ENCODE results near the gene GREM2. TPM values are rescaled to one million over a fixed set of nuclear protein-coding genes. Genes with fewer than 3 reads are reported as not detected.

Gene GREM2
- total RNA-seq, 1 donor from 2014 or later: 0.48 TPM

GRCh38 chr1:240462277-240462676 is 149.7 kb downstream of the GREM2 start:
- Mint-ChIP-seq H3K9me3 (ENCODE audit: low read depth) (no peaks in the 10 kb centered on the region), H3K27ac (no peak overlapping the region), H3K4me1 (ENCODE audit: low read depth) (peaks cover 6% of the 10 kb centered on the region), H3K27me3 (peaks cover 9% of the 10 kb centered on the region), H3K4me3 (ENCODE audit: low read depth) (no peak overlapping the region), H3K36me3 (ENCODE audit: insufficient read depth) (no peaks in the 10 kb centered on the region)
- TF ChIP-seq, protein P1, sequence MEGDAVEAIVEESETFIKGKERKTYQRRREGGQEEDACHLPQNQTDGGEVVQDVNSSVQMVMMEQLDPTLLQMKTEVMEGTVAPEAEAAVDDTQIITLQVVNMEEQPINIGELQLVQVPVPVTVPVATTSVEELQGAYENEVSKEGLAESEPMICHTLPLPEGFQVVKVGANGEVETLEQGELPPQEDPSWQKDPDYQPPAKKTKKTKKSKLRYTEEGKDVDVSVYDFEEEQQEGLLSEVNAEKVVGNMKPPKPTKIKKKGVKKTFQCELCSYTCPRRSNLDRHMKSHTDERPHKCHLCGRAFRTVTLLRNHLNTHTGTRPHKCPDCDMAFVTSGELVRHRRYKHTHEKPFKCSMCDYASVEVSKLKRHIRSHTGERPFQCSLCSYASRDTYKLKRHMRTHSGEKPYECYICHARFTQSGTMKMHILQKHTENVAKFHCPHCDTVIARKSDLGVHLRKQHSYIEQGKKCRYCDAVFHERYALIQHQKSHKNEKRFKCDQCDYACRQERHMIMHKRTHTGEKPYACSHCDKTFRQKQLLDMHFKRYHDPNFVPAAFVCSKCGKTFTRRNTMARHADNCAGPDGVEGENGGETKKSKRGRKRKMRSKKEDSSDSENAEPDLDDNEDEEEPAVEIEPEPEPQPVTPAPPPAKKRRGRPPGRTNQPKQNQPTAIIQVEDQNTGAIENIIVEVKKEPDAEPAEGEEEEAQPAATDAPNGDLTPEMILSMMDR (IDR thresholded peaks at IDR 0.05; ENCODE audit: unreplicated experiment): no peak
- no peak for DNase-seq (ENCODE audit: low spot score, unreplicated experiment)

GRCh38 chr1:240457203-240457602 is 154.8 kb downstream of the GREM2 start:
- no peaks in the 10 kb centered on the region for H3K36me3 Mint-ChIP-seq (ENCODE audit: insufficient read depth)
- TF ChIP-seq, protein P1 (IDR thresholded peaks at IDR 0.05; ENCODE audit: unreplicated experiment): no peak
- no peak for DNase-seq (ENCODE audit: low spot score, unreplicated experiment)
- no peak overlapping the region for H3K4me3 Mint-ChIP-seq (ENCODE audit: low read depth)
- H3K9me3 Mint-ChIP-seq (ENCODE audit: low read depth): peaks cover 4% of the 10 kb centered on the region
- no peak overlapping the region for H3K27ac Mint-ChIP-seq
- peaks cover 3% of the 10 kb centered on the region for H3K4me1 Mint-ChIP-seq (ENCODE audit: low read depth)
- H3K27me3 Mint-ChIP-seq: no peaks in the 10 kb centered on the region

GRCh38 chr1:240455228-240455821 is 156.6 kb downstream of the GREM2 start:
- no peak for DNase-seq (ENCODE audit: low spot score, unreplicated experiment)
- peaks cover 10% of the 10 kb centered on the region for H3K4me1 Mint-ChIP-seq (ENCODE audit: low read depth)
- no peaks in the 10 kb centered on the region for H3K27me3 Mint-ChIP-seq
- no peak overlapping the region for H3K27ac Mint-ChIP-seq
- TF ChIP-seq, protein P1 (IDR thresholded peaks at IDR 0.05; ENCODE audit: unreplicated experiment): peak; percentile 42
- no peaks in the 10 kb centered on the region for H3K36me3 Mint-ChIP-seq (ENCODE audit: insufficient read depth)
- H3K9me3 Mint-ChIP-seq (ENCODE audit: low read depth): peaks cover 4% of the 10 kb centered on the region
- H3K4me3 Mint-ChIP-seq (ENCODE audit: low read depth): no peak overlapping the region

DNA sequence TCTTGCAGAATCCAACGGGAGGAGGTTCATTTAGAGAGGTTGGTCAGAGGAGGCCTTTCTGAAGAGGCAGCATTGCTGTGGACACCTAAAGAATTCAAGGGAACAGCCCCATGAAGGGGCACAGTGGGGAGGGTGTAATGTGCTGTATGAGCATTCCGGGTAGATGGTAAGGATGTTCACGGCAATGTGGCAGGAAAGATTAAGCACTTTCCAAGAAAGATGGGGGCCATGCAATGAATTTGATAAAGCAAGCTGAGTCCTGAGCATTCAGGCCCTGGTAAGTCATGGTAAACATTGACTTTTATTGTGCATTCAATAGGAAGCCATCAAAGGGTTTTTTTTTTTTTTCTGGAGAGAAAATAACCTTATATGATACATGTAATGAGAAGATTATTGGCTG is 166.6 kb downstream of the GREM2 start:
- H3K9me3 Mint-ChIP-seq (ENCODE audit: low read depth): no peaks in the 10 kb centered on the region
- no peaks in the 10 kb centered on the region for H3K36me3 Mint-ChIP-seq (ENCODE audit: insufficient read depth)
- no peak overlapping the region for H3K27ac Mint-ChIP-seq
- H3K27me3 Mint-ChIP-seq: peaks cover 4% of the 10 kb centered on the region
- TF ChIP-seq, protein P1 (IDR thresholded peaks at IDR 0.05; ENCODE audit: unreplicated experiment): no peak
- H3K4me1 Mint-ChIP-seq (ENCODE audit: low read depth): peaks cover 1% of the 10 kb centered on the region
- DNase-seq (ENCODE audit: low spot score, unreplicated experiment): no peak
- H3K4me3 Mint-ChIP-seq (ENCODE audit: low read depth): no peak overlapping the region

DNA sequence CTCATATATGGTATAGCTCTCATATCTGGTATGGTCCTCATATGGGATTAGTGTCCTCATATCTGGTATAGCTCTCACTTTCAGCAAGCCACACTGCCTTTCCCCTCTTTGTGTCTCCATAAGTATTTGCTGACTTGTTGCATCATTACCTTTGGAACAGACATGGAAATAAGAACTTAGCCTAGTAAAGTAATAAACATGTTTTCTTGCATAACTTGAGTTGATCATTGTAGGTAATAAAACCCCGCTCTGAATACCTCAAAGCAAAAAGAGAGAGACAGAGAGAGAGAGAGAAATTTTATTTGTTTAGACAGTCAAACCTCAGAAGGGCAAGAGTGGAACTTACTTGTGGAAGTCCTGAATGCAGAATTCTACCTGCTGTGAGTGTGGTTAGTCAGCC is 170.3 kb downstream of the GREM2 start:
- no peaks in the 10 kb centered on the region for H3K4me1 Mint-ChIP-seq (ENCODE audit: low read depth)
- no peak overlapping the region for H3K27ac Mint-ChIP-seq
- H3K9me3 Mint-ChIP-seq (ENCODE audit: low read depth): no peaks in the 10 kb centered on the region
- TF ChIP-seq, protein P1 (IDR thresholded peaks at IDR 0.05; ENCODE audit: unreplicated experiment): no peak
- H3K27me3 Mint-ChIP-seq: no peaks in the 10 kb centered on the region
- H3K36me3 Mint-ChIP-seq (ENCODE audit: insufficient read depth): no peaks in the 10 kb centered on the region
- no peak for DNase-seq (ENCODE audit: low spot score, unreplicated experiment)
- no peak overlapping the region for H3K4me3 Mint-ChIP-seq (ENCODE audit: low read depth)

All from progenitor cell of endocrine pancreas (in vitro differentiated cells).